K562 (cell line): ENCODE data around the gene NEB. TPM values are rescaled to one million over a fixed set of nuclear protein-coding genes. Genes with fewer than 3 reads are reported as not detected.

ENCODE experiments used
- ATAC-seq: fragments of 200-7000 bp; cut with Tn5 transposase; 3 replicates; pipeline ENCODE4 v1.9.1; 2020; ENCODE audit warnings: moderate library complexity
- BruUV-seq: library from RNA; stranded (reverse); fragments of 400-500 nt; replicated peaks from 2 replicates; lab custom pipeline; 2021; lab: Mats Ljungman, UMichigan
- CTCF ChIA-PET: fragments of 300-600 bp; formaldehyde crosslinking; extraction: SDS; loops from one replicate; lab custom pipeline; 2021; ENCODE audit warnings: low intra/inter-chr PET ratio; lab: Yijun Ruan, JAX
- POLR2A ChIA-PET: fragments of 300-600, 350-650 bp; sonication (Branson Sonifier 250); formaldehyde crosslinking; extraction: SDS; loops from one replicate; lab custom pipeline; 2021; ENCODE audit warnings: antibody characterized with exemption, inconsistent platforms; lab: Yijun Ruan, JAX
- DNase-seq, 4 experiments: peaks; one replicate each; pipeline versions ENCODE4 v3.0.0 to v3.0.0-alpha.2; 2011 to 2018; ENCODE audit warnings: low spot score in 3 of 4, mixed read lengths in 3 of 4; ENCODE audit errors: extremely low read depth in 1 of 4
- FAIRE-seq: peaks from 2 replicates; lab custom pipeline; 2011; peaks lifted over from hg19 to GRCh38; lab: Jason Lieb, UNC
- H2AFZ ChIP-seq: 2 replicates; pipeline ENCODE4 v1.6.0; 2011; ENCODE audit warnings: low read depth, low read length, control low read depth, inconsistent platforms
- H3K27ac ChIP-seq: fragments of 200-600 bp; 3 replicates; pipeline ENCODE4 v1.8.0; 2011; ENCODE audit warnings: low read depth, mild to moderate bottlenecking, control low read depth, inconsistent platforms, low read length, moderate library complexity, mixed read lengths; ENCODE audit errors: extremely low read depth
- H3K27me3 ChIP-seq, 2 experiments: fragments of 300-600 bp in 1 of 2; 2 replicates in 1 of 2; 3 replicates in 1 of 2; pipeline versions ENCODE4 v1.6.0 to v1.8.0; 2011; ENCODE audit warnings: inconsistent platforms in 2 of 2, low read length in 2 of 2, mild to moderate bottlenecking in 1 of 2, mixed read lengths in 1 of 2, moderate library complexity in 1 of 2; ENCODE audit not compliant: control insufficient read depth in 2 of 2, insufficient read depth in 2 of 2
- H3K36me3 ChIP-seq: fragments of 300-600 bp; 3 replicates; pipeline ENCODE4 v1.8.0; 2011; ENCODE audit warnings: mild to moderate bottlenecking, low read length, inconsistent platforms; ENCODE audit not compliant: control insufficient read depth, insufficient read depth
- H3K4me1 ChIP-seq, 2 experiments: fragments of 200-600 bp in 1 of 2; replicated peaks in 1 of 2; 2 replicates in 1 of 2; 3 replicates in 1 of 2; pipeline versions ENCODE4 v1.5.1 to v1.8.0; 2011; ENCODE audit warnings: inconsistent platforms in 2 of 2, low read length in 2 of 2, mild to moderate bottlenecking in 1 of 2, mixed read lengths in 1 of 2, moderate library complexity in 1 of 2; ENCODE audit not compliant: control insufficient read depth in 2 of 2, insufficient read depth in 2 of 2
- H3K4me2 ChIP-seq: 2 replicates; pipeline ENCODE4 v1.6.1; 2011; ENCODE audit warnings: low read length, control low read depth, inconsistent platforms, mixed read lengths; ENCODE audit not compliant: insufficient read depth
- H3K4me3 ChIP-seq: fragments of 200-600 bp; sonication (generic), shearing (Covaris generic); 2 replicates; pipeline ENCODE4 v1.5.1; 2016; ENCODE audit warnings: control low read depth, inconsistent platforms
- H3K79me2 ChIP-seq: fragments of 200-600 bp; 3 replicates; pipeline ENCODE4 v1.8.0; 2011; ENCODE audit warnings: low read length, inconsistent platforms; ENCODE audit not compliant: control insufficient read depth, insufficient read depth
- H3K9ac ChIP-seq, 2 experiments: 2 replicates each; pipeline versions ENCODE4 v1.6.0 to v1.6.1; 2011; ENCODE audit warnings: low read depth in 2 of 2, low read length in 2 of 2, control low read depth in 1 of 2, inconsistent platforms in 1 of 2, mild to moderate bottlenecking in 1 of 2, mixed read lengths in 1 of 2; ENCODE audit not compliant: insufficient read depth in 1 of 2
- H3K9me1 ChIP-seq: one replicate; pipeline ENCODE4 v1.6.0; 2011; ENCODE audit warnings: inconsistent platforms, mild to moderate bottlenecking, low read length, moderate library complexity; ENCODE audit not compliant: control insufficient read depth, insufficient read depth
- H3K9me3 ChIP-seq: replicated peaks from 2 replicates; pipeline ENCODE4 v1.5.1; 2011; ENCODE audit warnings: low read depth, low read length, inconsistent platforms; ENCODE audit not compliant: control insufficient read depth, insufficient read depth
- H4K20me1 ChIP-seq: replicated peaks from 2 replicates; pipeline ENCODE4 v1.6.1; 2011; ENCODE audit warnings: low read length, inconsistent platforms, mixed read lengths; ENCODE audit not compliant: control insufficient read depth, insufficient read depth
- BCOR ChIP-seq: fragments of 450-650 bp; IDR thresholded peaks from 2 replicates; pipeline ENCODE4 v1.6.1; 2016
- KDM1A ChIP-seq, 2 experiments: fragments of 450-650 bp; IDR thresholded peaks; 2 replicates each; pipeline ENCODE4 v1.6.1; 2016; ENCODE audit warnings: mild to moderate bottlenecking in 2 of 2
- MXI1 ChIP-seq: IDR thresholded peaks from 2 replicates; pipeline ENCODE4 v1.6.1; 2011; ENCODE audit warnings: low read depth, mild to moderate bottlenecking, improper control_type of control experiment, low read length
- RBM25 ChIP-seq: fragments of 200-400 bp; formaldehyde crosslinking; IDR thresholded peaks from 2 replicates; pipeline ENCODE4 v1.6.1; 2018; ENCODE audit warnings: low read length, low read depth, moderate library complexity; ENCODE audit not compliant: severe bottlenecking
- SETDB1 ChIP-seq: IDR thresholded peaks from one replicate; pipeline ENCODE4 v1.6.1; 2012; ENCODE audit warnings: low read length, control low read depth, inconsistent platforms
- TFAP4 ChIP-seq: sonication (generic); formaldehyde crosslinking; IDR thresholded peaks from 2 replicates; pipeline ENCODE4 v1.8.0; 2022; ENCODE audit warnings: missing genetic modification reagents, mild to moderate bottlenecking, moderate library complexity, borderline replicate concordance
- ZNF24 ChIP-seq: fragments of 450-650 bp; IDR thresholded peaks from 2 replicates; pipeline ENCODE4 v1.6.1; 2016
- in situ Hi-C: fragments of 300-500 bp; cut with MboI; formaldehyde crosslinking; loops from 4 replicates; pipeline ENCODE4 v1.15.0; 2018; ENCODE audit warnings: inconsistent platforms, mixed read lengths
- intact Hi-C: fragments of 100-400 bp; cut with micrococcal nuclease; formaldehyde crosslinking; loops from 2 replicates; pipeline ENCODE4 v1.14.2; 2022
- polyA plus RNA-seq, 8 experiments: library from polyadenylated mRNA; depleted of rRNA in 4 of 8; stranded (reverse) in 5 of 8; unstranded in 3 of 8; fragments of >200 nt; fragmentation: Nextera tagmentation in 2 of 8; fragmentation: Illumina TruSeq in 1 of 8; extraction: Ambion mirVana in 2 of 8; extraction: Trizol in 1 of 8; gene quantifications; 2 replicates each; pipeline versions ENCODE4 v1.2.1 to v1.2.3, GENCODE V29; 2011 to 2014; ENCODE audit warnings: inconsistent platforms in 1 of 8, missing spikeins in 1 of 8
- total RNA-seq, 7 experiments: library from RNA; depleted of rRNA in 6 of 7; stranded (reverse); fragments of >200 nt in 6 of 7; fragmentation: Illumina TruSeq in 2 of 7; extraction: Trizol in 2 of 7; gene quantifications; 2 replicates each; pipeline versions ENCODE4 v1.2.1 to v1.2.3, GENCODE V29; 2011 to 2021; ENCODE audit warnings: low replicate concordance in 1 of 7

Gene NEB
- total and polyA plus RNA-seq, 9 of the 15 experiments (the other 6 are each of a cell fraction or from before 2014, with no cell fraction given): 1.7 to 3.8 (median 2.9) TPM

- Histone ChIP-seq H3K79me2 (no peaks in the 10 kb centered on the region), H3K36me3 (no peaks in the 10 kb centered on the region; the same call in 2 of the 3 replicates), H3K4me1 (peaks cover 21 to 54% of the 10 kb centered on the region in 2 experiments), H2AFZ (peak overlapping the region; percentile 70)
- CTCF ChIA-PET: no interaction called here
- no peak for ATAC-seq
- 0 out of 4 replicates have a peak, but pooled peaks of 1 of the 2 experiments have one; percentile 6 for TF ChIP-seq KDM1A (IDR thresholded peaks at IDR 0.05)
- peak; percentile 93 for TF ChIP-seq ZNF24
- TF ChIP-seq SETDB1: no peak
- TF ChIP-seq TFAP4 (CRISPR knock-in tag): no peak
- no peak for TF ChIP-seq MXI1
- TF ChIP-seq BCOR: 0 out of 2 replicates have a peak, but pooled peaks have one; percentile 27
- peak; percentile 57 for TF ChIP-seq RBM25
- TF ChIP-seq, all 486 proteins: peak for 4
- Histone ChIP-seq H3K4me2 (no peak overlapping the region), H4K20me1 (no peaks in the 10 kb centered on the region), H3K9ac (no peak overlapping the region), H3K9me1 (peaks cover 5% of the 10 kb centered on the region), H3K27ac (no peak overlapping the region; the same call in 2 of the 3 replicates), H3K9me3 (no peaks in the 10 kb centered on the region), H3K4me3 (no peak overlapping the region), H3K27me3 (no peaks in the 10 kb centered on the region)
- BruUV-seq: no TSS peak
- DNase-seq (no peak), FAIRE-seq (no peak)
- POLR2A ChIA-PET: interaction anchor here (0.7 to 1.4 kb wide), 2 partner anchors 10 to 67 kb away, joined by 3 to 4 read pairs; partner anchors contain the start of gene ARL5A
- intact Hi-C loops: no loop called here
- in situ Hi-C loops: no loop called here
These were observed 27.4 kb upstream of the NEB start for GRCh38 chr2:151761687-151762086.
